HepG2 (cell line): Measurements from ENCODE around the gene EIF4G3. TPM values are rescaled to one million over a fixed set of nuclear protein-coding genes. Genes with fewer than 3 reads are reported as not detected.

ENCODE experiments used
- ATAC-seq: fragments of 200-7000 bp; cut with Tn5 transposase; 3 replicates; pipeline ENCODE4 v1.9.1; 2020; ENCODE audit warnings: mild to moderate bottlenecking, moderate library complexity
- BruUV-seq: library from RNA; stranded (reverse); fragments of 400-500 nt; replicated peaks from 2 replicates; lab custom pipeline; 2021; lab: Mats Ljungman, UMichigan
- CTCF ChIA-PET: fragments of 300-600 bp; formaldehyde crosslinking; extraction: SDS; loops from one replicate; lab custom pipeline; 2021; ENCODE audit warnings: low total read pairs, inconsistent platforms, low intra/inter-chr PET ratio; lab: Yijun Ruan, JAX
- POLR2A ChIA-PET: fragments of 350-600 bp; sonication (Branson Sonifier 250); formaldehyde crosslinking; loops from one replicate; lab custom pipeline; 2020; ENCODE audit warnings: antibody characterized with exemption, inconsistent platforms; lab: Yijun Ruan, JAX
- DNase-seq: peaks from one replicate; pipeline ENCODE4 v3.0.0-alpha.2; 2015; ENCODE audit warnings: low spot score
- FAIRE-seq: peaks from 3 replicates; lab custom pipeline; 2011; peaks lifted over from hg19 to GRCh38; lab: Jason Lieb, UNC
- H2AFZ ChIP-seq: one replicate; pipeline ENCODE4 v1.6.1; 2011; ENCODE audit warnings: low read length, inconsistent platforms
- H3K27ac ChIP-seq: fragments of 300-600 bp; 3 replicates; pipeline ENCODE4 v1.8.0; 2011; ENCODE audit warnings: mixed run types, mild to moderate bottlenecking, mixed read lengths, low read length, inconsistent platforms; ENCODE audit not compliant: insufficient read depth; ENCODE audit errors: extremely low read length
- H3K27me3 ChIP-seq, 2 experiments: fragments of 200-600 bp in 1 of 2; 2 replicates in 1 of 2; 3 replicates in 1 of 2; pipeline versions ENCODE4 v1.6.0 to v1.8.0; 2011; ENCODE audit warnings: low read length in 2 of 2, mild to moderate bottlenecking in 2 of 2, moderate library complexity in 2 of 2, inconsistent platforms in 1 of 2; ENCODE audit not compliant: insufficient read depth in 2 of 2, control insufficient read depth in 1 of 2
- H3K36me3 ChIP-seq, 2 experiments: fragments of 200-600 bp in 1 of 2; replicated peaks in 1 of 2; 2 replicates in 1 of 2; 3 replicates in 1 of 2; pipeline versions ENCODE4 v1.5.1 to v1.8.0; 2011; ENCODE audit warnings: low read length in 2 of 2, inconsistent platforms in 1 of 2; ENCODE audit not compliant: insufficient read depth in 2 of 2, control insufficient read depth in 1 of 2
- H3K4me1 ChIP-seq: 2 replicates; pipeline ENCODE4 v1.5.1; 2012; ENCODE audit warnings: low read length, inconsistent platforms; ENCODE audit not compliant: insufficient read depth
- H3K4me2 ChIP-seq: 2 replicates; pipeline ENCODE4 v1.6.0; 2011; ENCODE audit warnings: low read depth, low read length, inconsistent platforms
- H3K4me3 ChIP-seq, 3 experiments: fragments of 200-600 bp in 1 of 3; sonication (generic), shearing (Covaris generic) in 1 of 3; replicated peaks in 1 of 3; 2 replicates each; pipeline ENCODE4 v1.5.1; 2011 to 2016; ENCODE audit warnings: low read length in 3 of 3, inconsistent platforms in 2 of 3, low read depth in 2 of 3, mild to moderate bottlenecking in 2 of 3, control low read depth in 1 of 3, mixed read lengths in 1 of 3; ENCODE audit not compliant: insufficient read depth in 1 of 3
- H3K79me2 ChIP-seq: one replicate; pipeline ENCODE4 v1.6.1; 2011; ENCODE audit warnings: low read length, inconsistent platforms; ENCODE audit not compliant: insufficient read depth
- H3K9ac ChIP-seq: 2 replicates; pipeline ENCODE4 v1.6.0; 2011; ENCODE audit warnings: mild to moderate bottlenecking, low read depth, low read length, inconsistent platforms; ENCODE audit not compliant: insufficient read depth
- H3K9me3 ChIP-seq: 2 replicates; pipeline ENCODE4 v1.5.1; 2012; ENCODE audit warnings: mild to moderate bottlenecking, low read length
- H4K20me1 ChIP-seq: 2 replicates; pipeline ENCODE4 v1.6.0; 2011; ENCODE audit warnings: inconsistent platforms, mild to moderate bottlenecking, low read length, moderate library complexity; ENCODE audit not compliant: insufficient read depth
- HHEX ChIP-seq: IDR thresholded peaks from 2 replicates; pipeline ENCODE4 v1.6.1; 2016; ENCODE audit warnings: control low read depth
- HNRNPH1 ChIP-seq: fragments of 200-400 bp; formaldehyde crosslinking; optimal IDR thresholded peaks from 2 replicates; pipeline ENCODE3; 2017; ENCODE audit warnings: mild to moderate bottlenecking, low read depth, low read length
- RBFOX2 ChIP-seq: fragments of 200-400 bp; formaldehyde crosslinking; IDR thresholded peaks from 2 replicates; pipeline ENCODE4 v1.6.1; 2017; ENCODE audit warnings: low read depth, mild to moderate bottlenecking, low read length
- SMYD3 ChIP-seq: sonication (generic); formaldehyde crosslinking; IDR thresholded peaks from 2 replicates; pipeline ENCODE4 v1.8.1; 2023; ENCODE audit warnings: mild to moderate bottlenecking, missing genetic modification reagents
- ZSCAN20 ChIP-seq: sonication (generic); formaldehyde crosslinking; IDR thresholded peaks from 2 replicates; pipeline ENCODE4 v1.4.0; 2020; ENCODE audit warnings: missing genetic modification reagents, mild to moderate bottlenecking, borderline replicate concordance
- ZSCAN31 ChIP-seq: sonication (generic); formaldehyde crosslinking; IDR thresholded peaks from 2 replicates; pipeline ENCODE4 v1.5.0; 2020; ENCODE audit warnings: low read depth, mild to moderate bottlenecking, missing genetic modification reagents
- WGBS: methylation state at CpG from one replicate; pipeline ENCODE4 v1.1.6; 2017; ENCODE audit warnings: low lambda C conversion rate; 5-methylcytosine and 5-hydroxymethylcytosine counted together
- in situ Hi-C: cut with HindIII; loops from 2 replicates; pipeline ENCODE4 v1.10.0; 2017; ENCODE audit warnings: low pct_unique_long_range_greater_than_20kb; ENCODE audit not compliant: extremely low pct_ligation_motif_present
- intact Hi-C: fragments of 100-400 bp; cut with micrococcal nuclease; formaldehyde crosslinking; loops from one replicate; pipeline ENCODE4 v1.10.0; 2022; ENCODE audit not compliant: unreplicated experiment
- polyA plus RNA-seq, 8 experiments: library from polyadenylated mRNA; depleted of rRNA in 3 of 8; stranded (reverse) in 7 of 8; unstranded in 1 of 8; fragments of >200 nt; fragmentation: Illumina TruSeq in 4 of 8; extraction: Trizol in 4 of 8; gene quantifications; 2 replicates each; pipeline versions ENCODE4 v1.2.1 to v1.2.3, GENCODE V29; 2011 to 2016; ENCODE audit warnings: low read depth in 4 of 8, missing spikeins in 1 of 8, mixed read lengths in 1 of 8; ENCODE audit not compliant: insufficient read depth in 1 of 8
- total RNA-seq, 5 experiments: library from RNA; depleted of rRNA; stranded (reverse); fragments of >200 nt; fragmentation: Illumina TruSeq; extraction: Trizol; gene quantifications; 2 replicates each; pipeline ENCODE4 v1.2.3, GENCODE V29; 2016; ENCODE audit warnings: low read depth in 1 of 5
- TF ChIP-seq, protein P1 (sequence below): sonication (generic); formaldehyde crosslinking; conservative IDR thresholded peaks from 2 replicates; pipeline ENCODE4 v1.8.0; 2022; ENCODE audit warnings: missing genetic modification reagents
- TF ChIP-seq, protein P2 (sequence below): sonication (generic); formaldehyde crosslinking; IDR thresholded peaks from 2 replicates; pipeline ENCODE4 v1.5.0; 2020; ENCODE audit warnings: mild to moderate bottlenecking, missing genetic modification reagents, borderline replicate concordance
- TF ChIP-seq, protein P3 (sequence below): fragments of 450-650 bp; IDR thresholded peaks from 2 replicates; pipeline ENCODE4 v1.6.1; 2017

Gene EIF4G3
- total and polyA plus RNA-seq, 2 of the 13 experiments (the other 11 are each of a cell fraction or from before 2014, with no cell fraction given), result 22.2 to 27.6 TPM

DNA sequence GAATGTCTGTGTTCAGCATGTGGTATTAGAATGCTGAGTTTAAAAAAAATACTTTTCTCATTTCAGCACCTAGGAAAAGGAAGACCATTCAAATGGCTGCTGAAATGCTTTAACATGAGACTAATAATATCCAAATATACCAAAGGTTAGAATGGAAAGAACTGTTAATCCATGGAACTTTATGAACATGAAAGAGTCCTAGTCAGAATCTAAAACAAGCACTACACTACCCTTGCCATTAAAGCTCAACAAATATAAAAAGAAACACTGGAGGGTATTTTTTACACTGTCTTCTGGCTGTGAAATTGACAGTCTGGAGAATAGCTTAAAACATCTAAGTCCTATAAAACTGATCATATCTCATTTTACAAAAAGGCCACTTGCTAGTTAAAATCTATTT, 276.6 kb downstream of the EIF4G3 start (continued):
- TF ChIP-seq, protein P1, sequence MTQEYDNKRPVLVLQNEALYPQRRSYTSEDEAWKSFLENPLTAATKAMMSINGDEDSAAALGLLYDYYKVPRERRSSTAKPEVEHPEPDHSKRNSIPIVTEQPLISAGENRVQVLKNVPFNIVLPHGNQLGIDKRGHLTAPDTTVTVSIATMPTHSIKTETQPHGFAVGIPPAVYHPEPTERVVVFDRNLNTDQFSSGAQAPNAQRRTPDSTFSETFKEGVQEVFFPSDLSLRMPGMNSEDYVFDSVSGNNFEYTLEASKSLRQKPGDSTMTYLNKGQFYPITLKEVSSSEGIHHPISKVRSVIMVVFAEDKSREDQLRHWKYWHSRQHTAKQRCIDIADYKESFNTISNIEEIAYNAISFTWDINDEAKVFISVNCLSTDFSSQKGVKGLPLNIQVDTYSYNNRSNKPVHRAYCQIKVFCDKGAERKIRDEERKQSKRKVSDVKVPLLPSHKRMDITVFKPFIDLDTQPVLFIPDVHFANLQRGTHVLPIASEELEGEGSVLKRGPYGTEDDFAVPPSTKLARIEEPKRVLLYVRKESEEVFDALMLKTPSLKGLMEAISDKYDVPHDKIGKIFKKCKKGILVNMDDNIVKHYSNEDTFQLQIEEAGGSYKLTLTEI, result no peak
- TF ChIP-seq RBFOX2, result no peak
- TF ChIP-seq, all 625 proteins: peak for 0

DNA sequence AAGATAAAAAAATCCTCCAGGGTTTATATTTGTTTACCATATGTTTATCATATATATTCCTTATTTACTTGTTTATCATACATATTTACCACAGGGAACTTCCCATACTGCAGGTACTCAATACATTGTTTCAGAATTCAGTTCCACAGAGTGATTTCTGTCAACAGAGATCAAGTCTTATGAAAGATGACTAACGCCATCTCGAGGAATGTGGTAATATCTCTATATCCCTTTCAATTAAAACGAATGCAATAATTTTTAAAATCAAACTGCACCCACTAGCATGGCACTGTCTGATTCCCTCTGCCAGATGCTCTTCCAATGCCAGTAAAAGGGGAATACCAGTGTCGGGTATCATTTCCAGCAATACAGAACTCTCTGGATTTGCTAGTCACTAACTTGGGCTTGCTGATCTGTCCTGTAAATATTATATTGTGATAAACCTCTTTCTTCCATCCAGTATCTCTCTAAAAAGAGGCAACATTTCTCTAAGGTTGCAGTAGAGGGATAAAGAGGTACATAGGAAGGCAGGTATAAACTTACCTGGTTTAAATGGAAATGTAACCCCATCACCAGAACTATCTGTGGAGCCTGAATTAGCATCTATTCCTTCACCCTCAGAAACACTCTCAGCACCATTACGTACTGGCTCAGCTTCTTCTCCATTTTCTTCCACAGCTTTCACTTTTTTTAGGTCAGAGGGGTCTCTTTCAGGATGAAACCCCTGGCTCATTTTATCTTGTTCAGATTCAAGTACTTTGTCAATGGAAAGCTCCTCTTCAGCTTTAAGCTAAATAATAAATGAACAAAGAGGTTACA, 277.3 kb downstream of the EIF4G3 start:
- Histone ChIP-seq H3K9ac (no peak overlapping the region), H3K4me1 (peaks cover 8% of the 10 kb centered on the region; the same call in 1 of the 2 replicates), H3K36me3 (peaks cover 3 to 4% of the 10 kb centered on the region in 2 experiments; a peak in 3 of 5 replicates), H4K20me1 (no peaks in the 10 kb centered on the region), H3K9me3 (no peaks in the 10 kb centered on the region), H3K27me3 (no peaks in the 10 kb centered on the region), H3K4me3 (no peak overlapping the region), H3K27ac (no peak overlapping the region), H3K79me2 (no peaks in the 10 kb centered on the region), H3K4me2 (no peak overlapping the region), H2AFZ (no peak overlapping the region)
- intact Hi-C loops (loop anchor here (10.0 kb wide), 1 partner anchor 115 kb away; the partner anchor contains the start of gene HP1BP3), in situ Hi-C loops (no loop called here)
- TF ChIP-seq HNRNPH1, result no peak
- no peak for TF ChIP-seq SMYD3
- no peak for TF ChIP-seq HHEX (CRISPR knock-in tag)
- TF ChIP-seq, protein P2, sequence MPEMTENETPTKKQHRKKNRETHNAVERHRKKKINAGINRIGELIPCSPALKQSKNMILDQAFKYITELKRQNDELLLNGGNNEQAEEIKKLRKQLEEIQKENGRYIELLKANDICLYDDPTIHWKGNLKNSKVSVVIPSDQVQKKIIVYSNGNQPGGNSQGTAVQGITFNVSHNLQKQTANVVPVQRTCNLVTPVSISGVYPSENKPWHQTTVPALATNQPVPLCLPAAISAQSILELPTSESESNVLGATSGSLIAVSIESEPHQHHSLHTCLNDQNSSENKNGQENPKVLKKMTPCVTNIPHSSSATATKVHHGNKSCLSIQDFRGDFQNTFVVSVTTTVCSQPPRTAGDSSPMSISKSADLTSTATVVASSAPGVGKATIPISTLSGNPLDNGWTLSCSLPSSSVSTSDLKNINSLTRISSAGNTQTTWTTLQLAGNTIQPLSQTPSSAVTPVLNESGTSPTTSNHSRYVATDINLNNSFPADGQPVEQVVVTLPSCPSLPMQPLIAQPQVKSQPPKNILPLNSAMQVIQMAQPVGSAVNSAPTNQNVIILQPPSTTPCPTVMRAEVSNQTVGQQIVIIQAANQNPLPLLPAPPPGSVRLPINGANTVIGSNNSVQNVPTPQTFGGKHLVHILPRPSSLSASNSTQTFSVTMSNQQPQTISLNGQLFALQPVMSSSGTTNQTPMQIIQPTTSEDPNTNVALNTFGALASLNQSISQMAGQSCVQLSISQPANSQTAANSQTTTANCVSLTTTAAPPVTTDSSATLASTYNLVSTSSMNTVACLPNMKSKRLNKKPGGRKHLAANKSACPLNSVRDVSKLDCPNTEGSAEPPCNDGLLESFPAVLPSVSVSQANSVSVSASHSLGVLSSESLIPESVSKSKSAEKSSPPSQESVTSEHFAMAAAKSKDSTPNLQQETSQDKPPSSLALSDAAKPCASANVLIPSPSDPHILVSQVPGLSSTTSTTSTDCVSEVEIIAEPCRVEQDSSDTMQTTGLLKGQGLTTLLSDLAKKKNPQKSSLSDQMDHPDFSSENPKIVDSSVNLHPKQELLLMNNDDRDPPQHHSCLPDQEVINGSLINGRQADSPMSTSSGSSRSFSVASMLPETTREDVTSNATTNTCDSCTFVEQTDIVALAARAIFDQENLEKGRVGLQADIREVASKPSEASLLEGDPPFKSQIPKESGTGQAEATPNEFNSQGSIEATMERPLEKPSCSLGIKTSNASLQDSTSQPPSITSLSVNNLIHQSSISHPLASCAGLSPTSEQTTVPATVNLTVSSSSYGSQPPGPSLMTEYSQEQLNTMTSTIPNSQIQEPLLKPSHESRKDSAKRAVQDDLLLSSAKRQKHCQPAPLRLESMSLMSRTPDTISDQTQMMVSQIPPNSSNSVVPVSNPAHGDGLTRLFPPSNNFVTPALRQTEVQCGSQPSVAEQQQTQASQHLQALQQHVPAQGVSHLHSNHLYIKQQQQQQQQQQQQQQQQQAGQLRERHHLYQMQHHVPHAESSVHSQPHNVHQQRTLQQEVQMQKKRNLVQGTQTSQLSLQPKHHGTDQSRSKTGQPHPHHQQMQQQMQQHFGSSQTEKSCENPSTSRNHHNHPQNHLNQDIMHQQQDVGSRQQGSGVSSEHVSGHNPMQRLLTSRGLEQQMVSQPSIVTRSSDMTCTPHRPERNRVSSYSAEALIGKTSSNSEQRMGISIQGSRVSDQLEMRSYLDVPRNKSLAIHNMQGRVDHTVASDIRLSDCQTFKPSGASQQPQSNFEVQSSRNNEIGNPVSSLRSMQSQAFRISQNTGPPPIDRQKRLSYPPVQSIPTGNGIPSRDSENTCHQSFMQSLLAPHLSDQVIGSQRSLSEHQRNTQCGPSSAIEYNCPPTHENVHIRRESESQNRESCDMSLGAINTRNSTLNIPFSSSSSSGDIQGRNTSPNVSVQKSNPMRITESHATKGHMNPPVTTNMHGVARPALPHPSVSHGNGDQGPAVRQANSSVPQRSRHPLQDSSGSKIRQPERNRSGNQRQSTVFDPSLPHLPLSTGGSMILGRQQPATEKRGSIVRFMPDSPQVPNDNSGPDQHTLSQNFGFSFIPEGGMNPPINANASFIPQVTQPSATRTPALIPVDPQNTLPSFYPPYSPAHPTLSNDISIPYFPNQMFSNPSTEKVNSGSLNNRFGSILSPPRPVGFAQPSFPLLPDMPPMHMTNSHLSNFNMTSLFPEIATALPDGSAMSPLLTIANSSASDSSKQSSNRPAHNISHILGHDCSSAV (CRISPR knock-in tag), result no peak
- TF ChIP-seq, protein P3, sequence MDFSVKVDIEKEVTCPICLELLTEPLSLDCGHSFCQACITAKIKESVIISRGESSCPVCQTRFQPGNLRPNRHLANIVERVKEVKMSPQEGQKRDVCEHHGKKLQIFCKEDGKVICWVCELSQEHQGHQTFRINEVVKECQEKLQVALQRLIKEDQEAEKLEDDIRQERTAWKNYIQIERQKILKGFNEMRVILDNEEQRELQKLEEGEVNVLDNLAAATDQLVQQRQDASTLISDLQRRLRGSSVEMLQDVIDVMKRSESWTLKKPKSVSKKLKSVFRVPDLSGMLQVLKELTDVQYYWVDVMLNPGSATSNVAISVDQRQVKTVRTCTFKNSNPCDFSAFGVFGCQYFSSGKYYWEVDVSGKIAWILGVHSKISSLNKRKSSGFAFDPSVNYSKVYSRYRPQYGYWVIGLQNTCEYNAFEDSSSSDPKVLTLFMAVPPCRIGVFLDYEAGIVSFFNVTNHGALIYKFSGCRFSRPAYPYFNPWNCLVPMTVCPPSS, result no peak
- TF ChIP-seq ZSCAN20 (CRISPR knock-in tag), result no peak
- TF ChIP-seq ZSCAN31, result no peak
- ChIA-PET CTCF (no interaction called here), POLR2A (no interaction called here)
- ATAC-seq, result no peak
- WGBS, result 85% methylated on average over 5 of the region's 5 CpGs
- BruUV-seq, result no TSS peak
- FAIRE-seq, result no peak
- no peak for DNase-seq
